GM23248 (cell line): ENCODE results near the gene LUC7L3. TPM values are rescaled to one million over a fixed set of nuclear protein-coding genes. Genes with fewer than 3 reads are reported as not detected.

Experiments
- DNase-seq: peaks from one replicate; pipeline ENCODE4 v3.0.0-alpha.2; 2015
- H2AFZ ChIP-seq: fragments of 200-600 bp; sonication (generic); 2 replicates; pipeline ENCODE4 v1.6.1; 2016; ENCODE audit warnings: antibody characterized with exemption
- H3F3A ChIP-seq: fragments of 200-600 bp; sonication (generic); 2 replicates; pipeline ENCODE4 v1.6.1; 2016; ENCODE audit warnings: mild to moderate bottlenecking, antibody characterized with exemption, mixed run types; ENCODE audit not compliant: insufficient read depth
- H3K27ac ChIP-seq: fragments of 200-600 bp; sonication (generic); 2 replicates; pipeline ENCODE4 v1.5.1; 2016; ENCODE audit warnings: mild to moderate bottlenecking
- H3K27me3 ChIP-seq: fragments of 200-600 bp; sonication (generic); replicated peaks from 2 replicates; pipeline ENCODE4 v1.6.1; 2016; ENCODE audit warnings: mild to moderate bottlenecking; ENCODE audit not compliant: insufficient read depth
- H3K36me3 ChIP-seq: fragments of 200-600 bp; sonication (generic); 2 replicates; pipeline ENCODE4 v1.6.1; 2016; ENCODE audit warnings: low read depth, mild to moderate bottlenecking
- H3K4me1 ChIP-seq: fragments of 200-600 bp; sonication (generic); 2 replicates; pipeline ENCODE4 v1.6.1; 2016; ENCODE audit warnings: mild to moderate bottlenecking; ENCODE audit not compliant: insufficient read depth
- H3K4me2 ChIP-seq: fragments of 200-600 bp; sonication (generic); one replicate; pipeline ENCODE4 v1.6.1; 2016; ENCODE audit warnings: mild to moderate bottlenecking; ENCODE audit not compliant: unreplicated experiment
- H3K4me3 ChIP-seq: fragments of 200-600 bp; sonication (generic); 2 replicates; pipeline ENCODE4 v1.5.1; 2016; ENCODE audit warnings: mild to moderate bottlenecking
- H3K79me2 ChIP-seq: fragments of 200-600 bp; sonication (generic); 2 replicates; pipeline ENCODE4 v1.6.1; 2016; ENCODE audit warnings: mild to moderate bottlenecking; ENCODE audit not compliant: insufficient read depth
- H3K9ac ChIP-seq: fragments of 200-600 bp; sonication (generic); 2 replicates; pipeline ENCODE4 v1.6.1; 2016; ENCODE audit warnings: mild to moderate bottlenecking
- H3K9me2 ChIP-seq: fragments of 200-600 bp; sonication (generic); 2 replicates; pipeline ENCODE4 v1.6.1; 2016; ENCODE audit warnings: mixed run types, mild to moderate bottlenecking, moderate library complexity; ENCODE audit not compliant: insufficient read depth
- H3K9me3 ChIP-seq: fragments of 200-600 bp; sonication (generic); one replicate; pipeline ENCODE4 v1.6.1; 2017; ENCODE audit warnings: low read depth
- H4K20me1 ChIP-seq: fragments of 200-600 bp; sonication (generic); 2 replicates; pipeline ENCODE4 v1.6.0; 2016; ENCODE audit not compliant: insufficient read depth
- EZH2 ChIP-seq: fragments of 200-600 bp; sonication (generic); IDR thresholded peaks from 2 replicates; pipeline ENCODE4 v1.6.1; 2018; ENCODE audit warnings: antibody characterized with exemption, mild to moderate bottlenecking; ENCODE audit not compliant: insufficient read depth, poor library complexity, severe bottlenecking
- EZH2phosphoT487 ChIP-seq: fragments of 200-600 bp; sonication (generic); IDR thresholded peaks from 2 replicates; pipeline ENCODE4 v1.6.1; 2018; ENCODE audit warnings: antibody characterized with exemption, moderate library complexity, mild to moderate bottlenecking, low read depth; ENCODE audit not compliant: insufficient read depth
- WGBS, 2 experiments: methylation state at CpG; one replicate each; pipeline ENCODE4 v1.1.6; 2015 to 2017; ENCODE audit warnings: low lambda C conversion rate in 2 of 2, low coverage in 1 of 2; ENCODE audit errors: missing lambda C conversion rate in 2 of 2; 5-methylcytosine and 5-hydroxymethylcytosine counted together
- in situ Hi-C: fragments of 300-500 bp; cut with MboI; formaldehyde crosslinking; loops from 2 replicates; pipeline ENCODE4 v1.15.0; 2020
- polyA plus RNA-seq: library from polyadenylated mRNA; unstranded; fragments of >200 nt; fragmentation: Nextera tagmentation; extraction: Ambion mirVana; gene quantifications from 2 replicates; pipeline ENCODE4 v1.2.1, GENCODE V29; 2016
- total RNA-seq: library from RNA; depleted of rRNA; stranded (reverse); fragments of >200 nt; shearing (Covaris generic); gene quantifications from 2 replicates; pipeline ENCODE4 v1.2.3, GENCODE V29; 2014

The LUC7L3 gene
- total and polyA plus RNA-seq, 2 experiments from 2014 or later, result 59.1 to 138 TPM

- no peak overlapping the region for H3K4me3 ChIP-seq
- H3K4me2 ChIP-seq, result no peak overlapping the region
- no peak overlapping the region for H3K27ac ChIP-seq
- no peaks in the 10 kb centered on the region for H3K36me3 ChIP-seq
- no peaks in the 10 kb centered on the region for H3K4me1 ChIP-seq
- H3K9ac ChIP-seq, result no peak overlapping the region
- no peaks in the 10 kb centered on the region for H3F3A ChIP-seq
- no peaks in the 10 kb centered on the region for H3K9me3 ChIP-seq
- H3K9me2 ChIP-seq, result no peaks in the 10 kb centered on the region
- no peaks in the 10 kb centered on the region for H3K79me2 ChIP-seq
- no peak for TF ChIP-seq EZH2
- TF ChIP-seq EZH2phosphoT487, result no peak
- H3K27me3 ChIP-seq, result no peaks in the 10 kb centered on the region
- WGBS, 2 experiments, result 37 to 38% methylated on average over 2 of the region's 2 CpGs
- H4K20me1 ChIP-seq, result no peaks in the 10 kb centered on the region
- in situ Hi-C loops, result no loop called here
- no peak overlapping the region for H2AFZ ChIP-seq
- no peak for DNase-seq
These were observed 45.3 kb downstream of the LUC7L3 start for GRCh38 chr17:50764734-50765149.

GRCh38 chr17:50765454-50766221 lies 46.2 kb downstream of the LUC7L3 start:
- H3K27me3 ChIP-seq, result no peaks in the 10 kb centered on the region
- in situ Hi-C loops, result no loop called here
- WGBS, 2 experiments, result 28 to 32% methylated on average over 9 of the region's 9 CpGs

GRCh38 chr17:50766222-50767023 lies 47.0 kb downstream of the LUC7L3 start:
- Histone ChIP-seq H3K36me3 (no peaks in the 10 kb centered on the region), H3F3A (no peaks in the 10 kb centered on the region), H2AFZ (no peak overlapping the region), H3K27ac (no peak overlapping the region), H4K20me1 (no peaks in the 10 kb centered on the region), H3K9me2 (no peaks in the 10 kb centered on the region), H3K9ac (no peak overlapping the region), H3K4me2 (no peak overlapping the region), H3K4me3 (no peak overlapping the region), H3K9me3 (no peaks in the 10 kb centered on the region), H3K79me2 (no peaks in the 10 kb centered on the region), H3K27me3 (no peaks in the 10 kb centered on the region), H3K4me1 (no peaks in the 10 kb centered on the region)
- no peak for TF ChIP-seq EZH2
- no peak for TF ChIP-seq EZH2phosphoT487
- DNase-seq, result no peak
- 68 to 74% methylated on average over 10 of the region's 10 CpGs for WGBS, 2 experiments
- in situ Hi-C loops, result no loop called here

More at GRCh38 chr17:50765454-50766221, 46.2 kb downstream of the LUC7L3 start:
- H3K9me2 ChIP-seq, result no peaks in the 10 kb centered on the region
- no peaks in the 10 kb centered on the region for H3K9me3 ChIP-seq
- H3K27ac ChIP-seq, result no peak overlapping the region
- no peak overlapping the region for H3K4me2 ChIP-seq
- no peak overlapping the region for H3K4me3 ChIP-seq
- no peaks in the 10 kb centered on the region for H3K79me2 ChIP-seq
- 0 out of 2 replicates have a peak overlapping the region, but pooled peaks have one; percentile 33 for H2AFZ ChIP-seq
- no peak for DNase-seq
- H3F3A ChIP-seq, result no peaks in the 10 kb centered on the region
- H3K36me3 ChIP-seq, result no peaks in the 10 kb centered on the region
- no peak for TF ChIP-seq EZH2
- TF ChIP-seq EZH2phosphoT487, result no peak
- H3K9ac ChIP-seq, result no peak overlapping the region
- no peaks in the 10 kb centered on the region for H4K20me1 ChIP-seq
- no peaks in the 10 kb centered on the region for H3K4me1 ChIP-seq

DNA sequence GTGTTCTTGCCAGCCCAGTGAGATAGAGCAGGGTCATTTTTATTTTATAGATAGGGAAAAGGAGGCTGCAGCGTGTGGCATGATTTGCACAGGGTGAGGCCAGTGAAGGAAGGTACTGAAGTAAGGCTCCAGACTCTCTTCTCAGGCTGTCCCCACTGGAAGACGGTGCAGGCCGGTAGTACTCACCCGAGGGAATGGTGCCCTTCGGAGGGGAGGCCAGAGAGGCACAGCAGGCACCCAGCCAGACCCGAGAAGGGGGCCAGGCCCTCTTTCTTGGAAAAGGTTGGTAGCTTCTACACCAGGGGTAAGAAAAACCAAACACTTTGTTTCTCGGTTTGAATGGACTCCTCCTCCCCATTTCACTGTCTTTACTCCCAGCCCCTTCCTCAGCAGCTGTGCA lies 47.6 kb downstream of the LUC7L3 start:
- Histone ChIP-seq H4K20me1 (no peaks in the 10 kb centered on the region), H3K4me1 (no peaks in the 10 kb centered on the region), H3K9me2 (no peaks in the 10 kb centered on the region), H3K27me3 (no peaks in the 10 kb centered on the region), H3K27ac (no peak overlapping the region), H3K9me3 (no peaks in the 10 kb centered on the region), H3K4me3 (no peak overlapping the region), H3K79me2 (no peaks in the 10 kb centered on the region), H3K4me2 (no peak overlapping the region), H2AFZ (no peak overlapping the region), H3K9ac (no peak overlapping the region), H3F3A (no peaks in the 10 kb centered on the region), H3K36me3 (no peaks in the 10 kb centered on the region)
- no peak for TF ChIP-seq EZH2phosphoT487
- TF ChIP-seq EZH2, result no peak
- in situ Hi-C loops, result no loop called here
- 73 to 84% methylated on average over 7 of the region's 7 CpGs for WGBS, 2 experiments
- DNase-seq, result no peak
